ENCODE data around the gene KBTBD6. TPM values are rescaled to one million over a fixed set of nuclear protein-coding genes. Genes with fewer than 3 reads are reported as not detected.
A peak's percentile ranks its signal among the peaks of the same experiment; 100 is the strongest.

The KBTBD6 gene
- total and polyA plus RNA-seq, 2 of the 13 experiments (the other 11 are each of a cell fraction or from before 2014, with no cell fraction given): 4.4 to 12.0 TPM

DNA sequence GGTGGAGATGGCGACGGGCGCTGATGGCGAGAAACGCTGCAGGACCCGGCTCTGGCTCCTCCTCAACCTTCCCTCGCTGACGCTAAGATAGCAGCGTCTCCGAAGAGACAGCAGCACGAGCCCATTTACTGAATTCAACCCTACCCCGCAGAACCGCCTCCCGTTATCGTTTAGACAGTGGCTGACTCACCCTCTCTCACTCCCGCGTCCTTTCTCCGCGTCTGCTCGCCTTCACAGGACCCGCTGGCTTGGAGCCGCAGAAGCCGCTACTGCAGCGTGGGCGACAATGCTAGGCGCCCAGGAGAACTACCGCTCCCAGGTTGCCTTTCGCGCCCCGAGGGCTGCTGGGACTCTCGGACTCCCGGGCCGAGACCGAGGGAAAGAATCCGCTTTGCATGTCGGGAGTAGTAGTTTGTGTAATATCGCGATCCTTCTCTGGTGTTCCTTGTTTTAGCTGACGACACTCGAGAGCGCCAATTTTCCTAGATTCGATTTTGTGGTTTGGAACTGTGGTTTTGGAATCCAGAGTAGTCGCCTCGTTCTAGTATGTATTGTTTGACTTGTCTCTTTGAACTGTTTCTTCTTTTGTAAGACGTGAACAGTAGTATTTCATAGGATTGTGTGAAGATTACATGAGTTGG lies at the start of gene KBTBD6 (continued):
- TF ChIP-seq, protein P1, sequence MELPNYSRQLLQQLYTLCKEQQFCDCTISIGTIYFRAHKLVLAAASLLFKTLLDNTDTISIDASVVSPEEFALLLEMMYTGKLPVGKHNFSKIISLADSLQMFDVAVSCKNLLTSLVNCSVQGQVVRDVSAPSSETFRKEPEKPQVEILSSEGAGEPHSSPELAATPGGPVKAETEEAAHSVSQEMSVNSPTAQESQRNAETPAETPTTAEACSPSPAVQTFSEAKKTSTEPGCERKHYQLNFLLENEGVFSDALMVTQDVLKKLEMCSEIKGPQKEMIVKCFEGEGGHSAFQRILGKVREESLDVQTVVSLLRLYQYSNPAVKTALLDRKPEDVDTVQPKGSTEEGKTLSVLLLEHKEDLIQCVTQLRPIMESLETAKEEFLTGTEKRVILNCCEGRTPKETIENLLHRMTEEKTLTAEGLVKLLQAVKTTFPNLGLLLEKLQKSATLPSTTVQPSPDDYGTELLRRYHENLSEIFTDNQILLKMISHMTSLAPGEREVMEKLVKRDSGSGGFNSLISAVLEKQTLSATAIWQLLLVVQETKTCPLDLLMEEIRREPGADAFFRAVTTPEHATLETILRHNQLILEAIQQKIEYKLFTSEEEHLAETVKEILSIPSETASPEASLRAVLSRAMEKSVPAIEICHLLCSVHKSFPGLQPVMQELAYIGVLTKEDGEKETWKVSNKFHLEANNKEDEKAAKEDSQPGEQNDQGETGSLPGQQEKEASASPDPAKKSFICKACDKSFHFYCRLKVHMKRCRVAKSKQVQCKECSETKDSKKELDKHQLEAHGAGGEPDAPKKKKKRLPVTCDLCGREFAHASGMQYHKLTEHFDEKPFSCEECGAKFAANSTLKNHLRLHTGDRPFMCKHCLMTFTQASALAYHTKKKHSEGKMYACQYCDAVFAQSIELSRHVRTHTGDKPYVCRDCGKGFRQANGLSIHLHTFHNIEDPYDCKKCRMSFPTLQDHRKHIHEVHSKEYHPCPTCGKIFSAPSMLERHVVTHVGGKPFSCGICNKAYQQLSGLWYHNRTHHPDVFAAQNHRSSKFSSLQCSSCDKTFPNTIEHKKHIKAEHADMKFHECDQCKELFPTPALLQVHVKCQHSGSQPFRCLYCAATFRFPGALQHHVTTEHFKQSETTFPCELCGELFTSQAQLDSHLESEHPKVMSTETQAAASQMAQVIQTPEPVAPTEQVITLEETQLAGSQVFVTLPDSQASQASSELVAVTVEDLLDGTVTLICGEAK (IDR thresholded peaks at IDR 0.05): no peak
- TF ChIP-seq, protein P1 (CRISPR knock-in tag; IDR thresholded peaks at IDR 0.05): peak; percentile 76; the same call in 1 of the 2 replicates
- TF ChIP-seq TBL1XR1 (IDR thresholded peaks at IDR 0.05; ENCODE audit: borderline replicate concordance, low read length, partially characterized antibody): peak; percentile 88
- TF ChIP-seq, protein P2, sequence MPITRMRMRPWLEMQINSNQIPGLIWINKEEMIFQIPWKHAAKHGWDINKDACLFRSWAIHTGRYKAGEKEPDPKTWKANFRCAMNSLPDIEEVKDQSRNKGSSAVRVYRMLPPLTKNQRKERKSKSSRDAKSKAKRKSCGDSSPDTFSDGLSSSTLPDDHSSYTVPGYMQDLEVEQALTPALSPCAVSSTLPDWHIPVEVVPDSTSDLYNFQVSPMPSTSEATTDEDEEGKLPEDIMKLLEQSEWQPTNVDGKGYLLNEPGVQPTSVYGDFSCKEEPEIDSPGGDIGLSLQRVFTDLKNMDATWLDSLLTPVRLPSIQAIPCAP (CRISPR knock-in tag; IDR thresholded peaks at IDR 0.05; ENCODE audit: low read depth): no peak
- peak; percentile 68 for TF ChIP-seq PHF21A (CRISPR knock-in tag; IDR thresholded peaks at IDR 0.05)
- TF ChIP-seq, protein P3, sequence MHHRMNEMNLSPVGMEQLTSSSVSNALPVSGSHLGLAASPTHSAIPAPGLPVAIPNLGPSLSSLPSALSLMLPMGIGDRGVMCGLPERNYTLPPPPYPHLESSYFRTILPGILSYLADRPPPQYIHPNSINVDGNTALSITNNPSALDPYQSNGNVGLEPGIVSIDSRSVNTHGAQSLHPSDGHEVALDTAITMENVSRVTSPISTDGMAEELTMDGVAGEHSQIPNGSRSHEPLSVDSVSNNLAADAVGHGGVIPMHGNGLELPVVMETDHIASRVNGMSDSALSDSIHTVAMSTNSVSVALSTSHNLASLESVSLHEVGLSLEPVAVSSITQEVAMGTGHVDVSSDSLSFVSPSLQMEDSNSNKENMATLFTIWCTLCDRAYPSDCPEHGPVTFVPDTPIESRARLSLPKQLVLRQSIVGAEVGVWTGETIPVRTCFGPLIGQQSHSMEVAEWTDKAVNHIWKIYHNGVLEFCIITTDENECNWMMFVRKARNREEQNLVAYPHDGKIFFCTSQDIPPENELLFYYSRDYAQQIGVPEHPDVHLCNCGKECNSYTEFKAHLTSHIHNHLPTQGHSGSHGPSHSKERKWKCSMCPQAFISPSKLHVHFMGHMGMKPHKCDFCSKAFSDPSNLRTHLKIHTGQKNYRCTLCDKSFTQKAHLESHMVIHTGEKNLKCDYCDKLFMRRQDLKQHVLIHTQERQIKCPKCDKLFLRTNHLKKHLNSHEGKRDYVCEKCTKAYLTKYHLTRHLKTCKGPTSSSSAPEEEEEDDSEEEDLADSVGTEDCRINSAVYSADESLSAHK (CRISPR knock-in tag; IDR thresholded peaks at IDR 0.05; ENCODE audit: borderline replicate concordance): no peak
- TF ChIP-seq, protein P4, sequence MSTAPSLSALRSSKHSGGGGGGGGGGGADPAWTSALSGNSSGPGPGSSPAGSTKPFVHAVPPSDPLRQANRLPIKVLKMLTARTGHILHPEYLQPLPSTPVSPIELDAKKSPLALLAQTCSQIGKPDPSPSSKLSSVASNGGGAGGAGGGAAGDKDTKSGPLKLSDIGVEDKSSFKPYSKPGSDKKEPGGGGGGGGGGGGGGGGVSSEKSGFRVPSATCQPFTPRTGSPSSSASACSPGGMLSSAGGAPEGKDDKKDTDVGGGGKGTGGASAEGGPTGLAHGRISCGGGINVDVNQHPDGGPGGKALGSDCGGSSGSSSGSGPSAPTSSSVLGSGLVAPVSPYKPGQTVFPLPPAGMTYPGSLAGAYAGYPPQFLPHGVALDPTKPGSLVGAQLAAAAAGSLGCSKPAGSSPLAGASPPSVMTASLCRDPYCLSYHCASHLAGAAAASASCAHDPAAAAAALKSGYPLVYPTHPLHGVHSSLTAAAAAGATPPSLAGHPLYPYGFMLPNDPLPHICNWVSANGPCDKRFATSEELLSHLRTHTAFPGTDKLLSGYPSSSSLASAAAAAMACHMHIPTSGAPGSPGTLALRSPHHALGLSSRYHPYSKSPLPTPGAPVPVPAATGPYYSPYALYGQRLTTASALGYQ (CRISPR knock-in tag; IDR thresholded peaks at IDR 0.05): 0 out of 2 replicates have a peak, but pooled peaks have one; percentile 30
- no peak for TF ChIP-seq FOXC1 (CRISPR knock-in tag; IDR thresholded peaks at IDR 0.05; ENCODE audit: borderline replicate concordance)
- TF ChIP-seq TBX3 (IDR thresholded peaks at IDR 0.05; ENCODE audit: borderline replicate concordance): no peak
- TF ChIP-seq ZNF337 (CRISPR knock-in tag; IDR thresholded peaks at IDR 0.05; ENCODE audit: borderline replicate concordance, low read depth): no peak; the same call in 1 of the 2 replicates
- peak; percentile 64 for TF ChIP-seq SRSF1 (optimal IDR thresholded peaks at IDR 0.05; ENCODE audit: low read depth, low read length)
- TF ChIP-seq ATRX (CRISPR knock-in tag; IDR thresholded peaks at IDR 0.05; ENCODE audit: borderline replicate concordance): no peak
- peak; percentile 61; the same call in 1 of the 2 replicates for TF ChIP-seq SAFB2 (CRISPR knock-in tag; IDR thresholded peaks at IDR 0.05; ENCODE audit: borderline replicate concordance, low read depth)
- TF ChIP-seq NAIF1 (CRISPR knock-in tag; IDR thresholded peaks at IDR 0.05; ENCODE audit: borderline replicate concordance): peak; percentile 25; the same call in 1 of the 2 replicates

All from HepG2 (cell line).